Fibroblast of skin of scalp (primary cell): ENCODE measurements around the gene GIPC3.

ENCODE experiments used
- DNase-seq: peaks from one replicate; pipeline ENCODE4 v3.0.0-alpha.2; 2013

Gene GIPC3

DNA sequence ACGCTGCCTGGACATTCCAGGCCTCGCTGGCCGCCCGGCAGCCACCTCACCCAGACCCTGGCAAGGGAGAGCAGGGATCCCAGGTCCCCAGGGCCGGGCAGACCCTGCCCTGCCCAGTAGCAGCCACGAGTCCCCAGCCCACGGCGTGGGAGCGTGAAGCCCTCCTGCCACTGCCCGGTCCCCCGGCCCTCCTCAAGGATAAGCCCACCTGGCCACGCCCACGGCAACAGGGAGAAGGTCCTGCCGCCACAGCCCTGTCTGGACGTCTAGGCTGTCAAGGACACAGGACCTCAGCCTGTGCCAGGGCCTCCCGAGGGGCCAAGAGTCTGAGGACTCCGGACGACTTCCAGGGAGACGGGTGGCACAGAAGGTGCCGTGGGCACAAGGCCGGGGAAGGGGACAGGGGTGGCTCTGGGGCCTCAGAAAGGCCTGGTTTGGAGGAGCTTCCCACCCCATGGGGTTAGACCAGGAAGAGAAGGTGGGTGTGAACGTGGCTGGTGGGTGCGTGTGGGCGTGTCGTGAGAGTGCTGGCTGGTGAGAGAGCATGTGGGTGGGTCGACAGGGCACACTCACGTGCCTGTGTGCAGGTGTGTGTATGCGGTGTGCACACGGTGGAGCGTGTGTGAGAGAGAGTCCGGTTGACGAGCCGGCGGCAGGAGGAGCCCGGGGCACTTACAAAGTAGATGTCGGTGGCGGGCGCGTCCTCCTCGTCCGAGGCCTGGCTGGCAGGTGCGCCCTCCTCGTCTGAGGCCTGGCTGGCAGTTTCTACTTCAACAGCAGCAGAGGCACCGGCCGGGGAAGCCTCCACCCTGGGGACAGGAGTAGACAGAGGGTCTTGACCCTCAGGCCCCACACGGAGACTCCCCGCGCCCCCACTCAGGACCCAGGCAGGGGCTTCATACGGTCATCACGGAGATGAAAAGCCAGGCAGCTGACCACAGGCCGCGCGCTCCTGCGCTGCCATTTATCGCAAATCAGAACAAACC, 53.2 kb downstream of the GIPC3 start:
- no peak for DNase-seq

DNA sequence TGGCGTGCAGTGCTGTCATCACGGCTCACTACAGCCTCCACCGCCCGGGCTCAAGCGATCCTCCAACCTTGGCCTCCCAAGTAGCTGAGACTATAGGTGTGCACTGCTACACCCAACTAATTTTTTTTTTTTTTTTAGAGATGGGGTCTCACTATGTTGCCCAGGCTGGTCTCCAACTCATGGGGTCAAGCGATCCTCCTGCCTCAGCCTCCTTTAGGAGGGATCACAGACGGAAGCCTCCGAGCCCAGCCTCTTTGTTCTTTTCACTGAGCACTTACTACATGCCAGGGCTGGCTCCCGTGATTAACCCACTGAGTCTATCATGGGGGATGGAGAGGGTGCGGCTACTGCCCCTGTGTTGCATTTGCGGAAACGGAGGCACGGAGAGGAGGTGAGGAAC, 54.2 kb downstream of the GIPC3 start:
- DNase-seq: no peak

DNA sequence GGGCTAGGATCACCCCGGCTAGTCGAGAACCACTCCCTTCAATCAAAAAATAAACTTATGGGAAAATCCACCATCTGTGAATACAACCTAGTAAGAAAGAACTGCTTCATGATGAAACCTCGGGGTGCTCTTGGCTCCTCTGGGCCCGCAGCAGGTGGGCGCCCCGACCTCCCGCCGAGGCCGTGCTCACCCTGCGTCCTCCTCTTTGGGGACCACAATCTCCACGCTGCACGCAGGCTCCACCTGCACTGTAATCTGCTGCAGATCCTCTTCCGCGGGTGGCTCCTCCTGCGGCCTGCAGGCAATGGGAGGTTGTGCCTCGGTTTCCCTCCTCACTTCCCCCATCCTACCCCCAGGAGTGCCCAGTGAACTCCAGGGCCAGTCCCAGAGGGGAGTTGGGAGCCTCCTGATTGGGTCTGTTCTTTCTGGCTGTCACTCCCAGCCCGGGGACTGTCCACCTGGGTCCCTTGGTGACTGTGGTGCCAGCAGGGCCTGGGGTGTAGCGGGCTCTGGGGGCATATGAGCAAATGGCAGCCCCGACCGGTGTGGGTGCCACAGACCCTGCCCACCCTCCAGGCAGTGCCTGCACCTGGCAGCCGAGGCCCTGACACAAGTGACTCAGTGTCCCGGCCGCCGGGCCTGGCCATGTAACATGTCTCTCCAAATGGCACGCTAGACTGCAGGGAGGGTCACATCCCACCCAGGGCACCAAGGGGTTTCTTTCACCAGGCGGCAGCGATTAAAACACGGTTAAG, 56.4 kb downstream of the GIPC3 start:
- DNase-seq: no peak

- no peak for DNase-seq
Measured at GRCh38 chr19:3642296-3642695, 57.0 kb downstream of the GIPC3 start.
